NCI-H187 treated with DMSO at 0.1 percent for 48 hours (cell line): ENCODE measurements around the gene CAMKK2.

Experiments
- DNase-seq: peaks from one replicate; lab custom pipeline; 2025; lab: John Stamatoyannopoulos, UW

Gene CAMKK2

GRCh38 chr12:121196902-121197301 is 99.6 kb downstream of the CAMKK2 start:
- DNase-seq: no peak

DNA sequence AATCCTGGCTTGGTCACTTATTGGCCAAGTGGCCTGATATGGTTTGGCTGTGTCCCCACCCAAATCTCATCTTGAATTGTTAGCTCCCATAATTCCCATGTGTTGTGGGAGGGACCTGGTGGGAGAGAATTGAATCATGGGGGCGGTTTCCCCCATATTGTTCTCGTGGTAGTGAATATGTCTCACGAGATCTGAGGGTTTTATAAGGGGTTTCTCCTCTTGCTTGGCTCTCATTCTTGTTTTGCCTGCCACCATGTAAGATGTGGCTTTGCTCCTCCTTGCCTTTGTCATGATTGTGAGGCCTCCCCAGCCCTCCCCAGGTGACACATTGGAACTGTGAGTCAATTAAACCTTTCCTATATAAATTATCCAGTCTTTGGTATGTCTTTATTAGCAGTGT is 105.4 kb downstream of the CAMKK2 start:
- no peak for DNase-seq

GRCh38 chr12:121190523-121191031 is 105.9 kb downstream of the CAMKK2 start:
- no peak for DNase-seq

GRCh38 chr12:121189619-121190155 is 106.8 kb downstream of the CAMKK2 start:
- DNase-seq: no peak

DNA sequence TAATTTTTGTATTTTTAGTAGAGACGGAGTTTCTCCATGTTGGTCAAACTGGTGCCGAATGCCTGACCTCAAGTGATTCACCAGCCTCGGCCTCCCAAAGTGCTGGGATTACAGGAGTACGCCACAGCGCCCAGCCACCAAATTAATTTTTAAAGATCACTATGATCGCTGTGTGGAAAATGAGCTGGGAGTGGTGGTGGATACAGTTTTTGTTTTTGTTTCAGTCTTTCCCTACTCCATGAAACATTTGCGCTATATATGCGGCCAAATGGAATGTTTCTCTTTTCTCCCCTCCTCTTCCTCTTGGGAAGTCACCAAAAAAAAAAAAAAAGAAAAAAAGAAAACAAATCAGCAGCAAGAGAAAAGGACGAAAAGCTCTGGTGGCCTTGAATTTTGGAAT is 107.4 kb downstream of the CAMKK2 start:
- DNase-seq: no peak

GRCh38 chr12:121188227-121188626 is 108.3 kb downstream of the CAMKK2 start:
- no peak for DNase-seq
